HG03457 (cell line): Measurements from ENCODE around the gene RASAL1.

ENCODE experiments used
- ATAC-seq: cut with Tn5 transposase; IDR thresholded peaks from one replicate; pipeline ENCODE4 v1.9.1; 2021; ENCODE audit warnings: moderate number of reproducible peaks; ENCODE audit not compliant: unreplicated experiment

RASAL1 gene

DNA sequence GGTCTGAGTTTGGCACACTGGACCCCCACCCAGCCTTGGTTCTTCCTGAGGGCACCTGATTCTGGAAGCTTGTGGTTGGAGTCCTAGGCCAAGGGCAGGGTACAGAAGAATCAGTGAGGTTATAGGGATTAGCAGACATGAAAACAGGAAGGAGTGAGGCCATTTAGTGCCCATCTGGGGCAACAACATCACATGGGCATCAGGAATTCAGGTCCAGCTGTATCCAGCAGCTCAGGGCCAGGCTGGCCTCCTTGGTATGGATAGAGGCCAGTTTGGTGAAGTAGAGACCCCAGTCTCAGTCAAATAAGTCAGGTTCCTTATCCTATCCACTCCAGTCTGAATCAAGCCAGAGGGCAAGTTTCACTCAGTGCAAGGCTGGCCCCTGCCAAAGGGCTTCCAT, 36.2 kb downstream of the RASAL1 start:
- no peak for ATAC-seq

DNA sequence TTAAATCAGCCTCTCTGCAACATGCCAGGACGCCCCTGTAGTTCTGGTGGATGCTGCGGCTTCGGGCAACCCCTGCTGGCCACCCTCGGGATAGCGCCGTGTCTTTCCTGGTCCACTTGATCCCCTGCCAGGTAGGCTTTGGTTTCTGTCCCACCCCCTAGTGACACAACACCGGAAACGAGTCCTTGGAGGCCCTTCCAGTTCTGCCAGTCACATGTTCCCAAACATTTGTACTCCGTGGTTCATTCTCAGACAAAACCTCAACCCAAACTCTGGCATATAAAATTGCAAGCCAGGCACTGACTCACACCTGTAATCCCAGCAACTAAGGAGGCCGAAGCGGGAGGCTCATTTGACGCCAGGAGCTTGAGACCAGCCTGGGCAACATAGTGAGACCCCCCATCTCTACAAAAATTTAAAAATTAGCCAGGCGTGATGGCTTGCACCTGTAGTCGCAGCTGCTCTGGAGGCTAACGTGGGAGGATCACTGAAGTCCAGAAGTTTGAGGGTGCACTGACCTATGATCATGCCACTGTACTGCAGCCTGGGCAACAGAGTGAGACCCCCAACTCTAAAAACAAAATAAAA, 37.0 kb downstream of the RASAL1 start:
- ATAC-seq, result no peak

DNA sequence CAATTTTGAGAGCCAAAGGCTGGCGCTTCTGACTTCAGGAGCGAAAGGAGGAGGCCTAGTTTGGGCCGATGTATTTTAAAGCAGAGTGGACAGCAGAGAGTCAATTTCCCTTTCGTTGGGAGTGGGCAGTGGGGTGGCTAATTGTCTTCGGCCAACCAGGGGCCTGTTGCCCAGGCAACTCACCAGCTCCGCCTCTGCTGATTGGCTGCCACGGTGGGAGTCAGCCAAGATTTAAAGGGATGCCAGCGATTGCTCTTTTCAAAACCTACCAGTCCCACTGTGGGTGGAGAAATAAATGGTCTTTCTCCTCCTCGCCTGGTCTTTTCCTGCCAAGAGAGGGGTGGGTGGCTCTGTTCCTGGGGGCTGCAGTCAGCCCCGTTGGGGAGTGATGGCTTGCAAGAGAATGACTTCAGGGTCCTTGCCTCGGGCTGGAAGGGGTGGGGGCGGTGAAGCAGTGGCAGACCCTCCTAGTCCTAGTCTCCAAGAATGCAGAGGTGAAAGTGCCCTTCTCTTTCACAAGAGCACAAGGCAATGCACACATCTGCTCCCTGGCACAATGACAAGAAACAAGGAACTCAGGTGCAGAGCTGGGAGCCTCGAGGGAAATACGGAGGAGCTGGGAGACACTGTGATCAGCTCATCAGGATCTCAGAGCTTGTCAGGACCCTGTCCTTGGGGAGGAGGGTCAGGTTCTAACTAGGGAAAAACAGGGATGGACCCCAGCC, 37.7 kb downstream of the RASAL1 start:
- ATAC-seq, result no peak

GRCh38 chr12:113096675-113097461, 38.7 kb downstream of the RASAL1 start:
- no peak for ATAC-seq

GRCh38 chr12:113095405-113095804, 40.2 kb downstream of the RASAL1 start:
- no peak for ATAC-seq

DNA sequence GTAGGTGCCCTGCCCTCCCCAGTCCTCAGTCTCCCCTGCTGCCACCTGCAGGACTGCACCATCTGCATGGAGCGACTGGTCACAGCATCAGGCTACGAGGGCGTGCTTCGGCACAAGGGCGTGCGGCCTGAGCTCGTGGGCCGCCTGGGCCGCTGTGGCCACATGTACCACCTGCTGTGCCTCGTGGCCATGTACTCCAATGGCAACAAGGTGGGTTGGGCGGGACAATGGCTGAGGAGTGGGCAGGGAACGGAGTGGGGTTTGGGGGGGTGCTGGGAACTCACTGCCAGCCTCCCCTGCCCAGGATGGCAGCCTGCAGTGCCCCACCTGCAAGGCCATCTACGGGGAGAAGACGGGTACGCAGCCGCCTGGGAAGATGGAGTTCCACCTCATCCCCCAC, 40.8 kb downstream of the RASAL1 start:
- ATAC-seq, result no peak

GRCh38 chr12:113093409-113094101, 42.0 kb downstream of the RASAL1 start:
- ATAC-seq, result no peak

DNA sequence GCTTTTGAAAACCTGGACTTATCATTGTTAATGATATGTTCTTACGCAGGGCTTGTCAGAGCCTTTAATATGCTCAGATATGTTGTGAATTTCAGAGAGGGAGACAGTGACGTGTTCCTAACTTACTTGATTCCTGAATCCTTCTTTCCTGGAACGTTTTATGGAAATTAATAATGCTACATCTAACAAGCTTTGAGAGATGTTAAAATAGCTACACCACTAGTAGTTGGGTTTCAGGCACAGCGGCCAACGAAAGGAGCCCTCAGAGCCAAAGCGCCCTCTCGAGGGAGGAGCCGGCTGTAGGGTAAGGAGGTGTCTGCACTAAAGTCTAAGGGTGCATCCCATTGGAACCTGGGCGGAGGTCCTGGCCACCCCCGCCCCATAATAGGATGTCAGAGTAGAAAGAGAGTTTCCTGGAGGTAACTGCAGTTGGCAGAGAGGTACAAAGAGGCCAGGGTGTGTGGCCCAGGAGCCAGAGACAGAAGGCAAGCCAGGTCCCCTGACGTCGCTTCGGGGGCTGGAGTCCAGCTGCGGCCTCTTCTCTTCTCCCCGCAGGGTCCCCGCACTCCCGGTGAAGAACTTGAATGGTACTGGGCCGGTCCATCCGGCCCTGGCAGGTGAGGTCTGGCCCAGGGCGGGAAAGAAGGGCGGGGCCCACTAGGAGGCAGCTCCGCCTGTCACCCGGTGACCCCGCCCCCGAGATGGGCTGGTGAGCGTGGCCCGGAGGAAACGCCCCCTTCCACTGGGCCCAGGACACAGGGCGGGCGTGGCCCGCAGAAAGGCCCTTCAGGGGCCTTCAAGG, 42.8 kb downstream of the RASAL1 start:
- no peak for ATAC-seq

DNA sequence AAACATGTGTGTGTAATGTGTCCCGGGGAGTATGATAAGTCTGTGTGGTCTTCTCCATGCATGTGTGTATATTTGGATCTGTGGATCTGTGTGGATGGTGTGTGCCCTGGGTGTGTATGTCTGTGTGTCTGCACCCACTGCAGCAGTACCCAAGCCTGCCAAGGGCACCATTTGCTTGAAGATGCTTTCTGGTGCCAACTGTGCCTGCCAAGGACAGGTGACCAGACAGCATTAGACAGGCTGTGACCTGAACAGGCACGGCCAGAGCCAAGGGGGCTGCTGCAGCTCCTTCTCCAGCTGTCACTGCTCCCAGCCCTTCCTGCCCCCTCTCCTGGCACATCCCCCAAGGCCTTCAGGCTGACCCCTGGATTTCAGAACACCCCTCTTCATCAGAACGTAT, 44.1 kb downstream of the RASAL1 start:
- ATAC-seq, result no peak

DNA sequence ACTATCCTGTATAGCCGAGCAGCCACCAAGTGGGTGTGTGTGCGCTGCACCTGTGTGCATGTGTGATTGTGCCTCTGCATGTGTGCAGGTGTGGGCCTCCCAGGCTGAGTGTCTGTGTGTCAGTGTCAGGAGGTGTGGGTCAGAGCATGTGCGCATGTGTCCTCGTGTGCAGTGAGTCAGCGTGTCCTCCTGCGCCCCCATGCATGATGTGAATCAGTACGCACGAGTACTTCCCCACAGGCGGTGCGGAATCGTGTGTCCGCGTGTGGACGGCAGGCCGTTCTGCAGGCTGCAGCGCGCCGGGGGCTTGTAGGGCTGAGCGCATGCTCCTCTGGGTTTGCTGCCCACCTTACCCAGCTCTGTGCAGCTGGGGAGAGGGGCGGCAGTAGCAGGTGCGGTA, 44.8 kb downstream of the RASAL1 start:
- no peak for ATAC-seq

DNA sequence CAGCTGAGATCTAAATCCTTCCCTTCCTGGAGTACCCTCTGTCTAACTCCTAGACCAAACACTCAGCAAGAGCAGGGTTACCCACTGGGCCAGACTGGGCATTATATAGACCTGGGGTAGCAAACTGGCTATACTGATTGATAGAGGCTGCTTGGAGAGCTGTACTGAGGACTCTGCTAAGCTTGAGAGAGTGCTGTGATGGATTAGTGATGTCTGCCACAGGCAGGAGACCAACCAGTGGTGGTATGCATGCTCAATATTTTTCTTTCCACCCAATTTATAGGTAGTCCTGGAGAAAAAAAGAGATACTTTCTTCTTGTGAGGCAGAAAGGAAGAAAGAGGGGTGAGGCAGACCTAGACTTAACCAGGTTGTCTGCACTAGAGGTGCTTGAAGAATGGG, 45.7 kb downstream of the RASAL1 start:
- ATAC-seq, result no peak

GRCh38 chr12:113088971-113089756, 46.4 kb downstream of the RASAL1 start:
- no peak for ATAC-seq

- ATAC-seq, result no peak
Observed at GRCh38 chr12:113088037-113088436, 47.5 kb downstream of the RASAL1 start.

DNA sequence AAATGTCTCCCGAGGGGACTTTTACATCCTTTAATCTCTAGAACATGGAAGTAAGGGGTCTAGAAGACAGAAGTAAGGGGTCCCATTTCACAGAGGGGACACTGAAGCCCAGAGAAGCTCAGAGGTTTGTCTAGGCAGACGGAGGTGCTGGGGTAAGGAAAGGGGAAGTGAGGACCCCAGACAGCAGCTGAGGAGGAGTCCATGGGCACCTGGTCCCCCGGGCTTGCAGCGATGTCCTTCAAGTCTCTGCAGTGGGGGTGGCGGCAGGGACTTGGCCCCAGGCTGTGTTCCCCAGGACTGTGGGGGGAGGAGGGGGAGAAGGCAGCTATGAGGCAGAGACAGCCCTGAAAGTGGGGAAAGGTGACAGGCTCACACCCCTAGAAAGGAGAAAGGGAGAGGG, 48.4 kb downstream of the RASAL1 start:
- no peak for ATAC-seq

DNA sequence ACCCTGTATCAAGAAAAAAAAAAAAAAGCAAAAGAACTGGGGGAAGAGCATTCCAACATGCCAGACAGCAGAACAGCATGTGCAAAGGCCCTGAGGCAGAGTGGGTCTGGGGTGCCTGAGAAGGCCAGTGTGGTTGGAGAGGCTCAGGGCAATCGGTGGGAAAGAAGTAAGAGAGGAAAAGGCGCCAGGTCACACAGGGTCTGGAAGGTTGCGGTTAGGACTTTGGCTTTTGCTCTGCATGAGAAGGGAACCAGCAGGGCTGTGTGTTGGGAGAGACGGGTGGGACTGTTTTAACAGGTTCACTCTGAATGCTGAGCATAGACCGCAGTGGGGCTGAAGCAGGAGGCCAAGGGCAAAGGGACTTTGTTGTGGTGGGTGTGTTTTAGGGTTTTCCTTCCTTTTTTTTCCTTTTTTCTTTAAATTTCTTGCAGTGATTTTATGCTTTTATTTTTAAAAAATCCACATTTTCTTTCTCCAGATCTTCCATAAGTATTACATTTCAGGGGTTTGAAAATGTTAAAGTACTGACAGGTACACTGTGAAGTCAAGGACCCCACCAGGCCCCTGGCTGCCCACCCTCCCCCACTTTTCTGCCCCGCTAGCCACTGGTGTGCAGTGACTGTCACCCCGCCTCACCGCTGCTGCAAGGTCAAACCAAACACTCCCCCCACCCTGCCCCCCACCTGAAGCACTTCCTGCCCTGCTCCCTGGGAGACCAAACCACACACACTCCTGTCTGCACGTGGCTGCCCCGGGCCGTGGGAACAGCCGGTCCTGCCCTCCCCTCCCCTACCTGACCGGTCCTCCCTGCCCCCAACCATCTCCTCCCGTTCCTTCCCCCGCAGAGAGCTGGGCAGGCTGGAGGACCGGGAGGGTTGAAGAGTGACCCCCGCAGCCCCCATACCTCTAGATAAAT, 49.1 kb downstream of the RASAL1 start:
- no peak for ATAC-seq

- no peak for ATAC-seq
Observed at GRCh38 chr12:113083863-113084435, 51.6 kb downstream of the RASAL1 start.

DNA sequence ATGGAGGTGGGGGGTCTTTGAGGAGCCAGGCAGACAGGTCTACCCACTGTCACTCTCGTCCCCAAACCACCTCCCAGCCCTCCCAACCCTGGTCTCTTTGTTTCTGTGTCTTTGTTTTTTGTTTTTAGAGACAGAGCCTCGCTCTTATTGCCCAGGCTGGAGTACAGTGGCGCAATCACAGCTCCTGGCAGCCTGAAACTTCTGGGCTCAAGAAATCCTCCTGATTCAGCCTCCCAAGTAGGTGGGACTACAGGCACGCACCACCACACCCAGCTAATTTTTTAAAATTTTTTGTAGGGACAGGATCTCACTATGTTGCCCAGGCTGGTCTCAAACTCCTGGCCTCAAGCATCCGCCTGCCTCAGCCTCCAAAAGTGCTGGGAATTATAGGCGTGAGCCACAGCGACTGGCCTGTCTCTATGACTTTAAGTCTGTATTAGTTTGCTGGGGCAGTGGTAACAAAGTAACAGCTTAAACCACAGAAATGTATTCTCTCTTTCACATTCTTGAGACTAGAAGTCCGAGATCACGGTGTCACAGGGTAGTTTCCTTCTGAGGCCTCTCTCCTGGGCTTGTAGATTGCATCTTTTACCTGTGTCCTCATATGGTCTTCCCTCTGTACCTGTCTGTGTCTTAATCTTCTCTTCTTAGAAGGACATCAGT, 52.9 kb downstream of the RASAL1 start:
- ATAC-seq, result peak; percentile 51

GRCh38 chr12:113081873-113082272, 53.7 kb downstream of the RASAL1 start:
- no peak for ATAC-seq
